Peyer's patch (tissue), 4 donors: ENCODE results near the gene FOXI3. TPM values are rescaled to one million over a fixed set of nuclear protein-coding genes. Genes with fewer than 3 reads are reported as not detected.

Experiments used
- DNase-seq, 3 donors: peaks; one replicate each; pipeline ENCODE4 v3.0.0-alpha.2; 2017 to 2019
- H3K27ac ChIP-seq, 4 donors: fragments of 200-600 bp; sonication (generic); one replicate each; pipeline ENCODE4 v1.5.1; 2016 to 2019
- H3K27me3 ChIP-seq, 2 donors: fragments of 200-600 bp; sonication (generic); one replicate each; pipeline ENCODE4 v1.5.1; 2019
- H3K36me3 ChIP-seq, 3 donors: fragments of 200-600 bp; sonication (generic); one replicate each; pipeline ENCODE4 v1.5.1; 2016 to 2019
- H3K4me1 ChIP-seq, 4 donors: fragments of 200-600 bp; sonication (generic); one replicate each; pipeline ENCODE4 v1.5.1; 2016 to 2019
- H3K4me3 ChIP-seq, 4 donors: fragments of 200-600 bp; sonication (generic); 1 replicate in 3 of 4; 2 replicates in 1 of 4; pipeline ENCODE4 v1.5.1; 2016 to 2019; ENCODE audit warnings: mild to moderate bottlenecking in 1 of 4
- H3K9me3 ChIP-seq, 4 donors: fragments of 200-600 bp; sonication (generic); one replicate each; pipeline ENCODE4 v1.5.1; 2016 to 2019; ENCODE audit warnings: mild to moderate bottlenecking in 1 of 4
- POLR2A ChIP-seq, 2 donors: fragments of 450-650 bp; IDR thresholded peaks; one replicate each; pipeline ENCODE4 v1.5.1; 2017; ENCODE audit warnings: antibody characterized with exemption in 2 of 2, mild to moderate bottlenecking in 2 of 2, moderate library complexity in 2 of 2
- total RNA-seq, 4 donors: library from RNA; depleted of rRNA; stranded (reverse); fragments of >200 nt; gene quantifications; one replicate each; pipeline ENCODE4 v1.1.0, GENCODE V29; 2016
- TF ChIP-seq, protein P1 (sequence below), 6 experiments: fragments of 450-650 bp in 4 of 6; fragments of 200-600 bp in 2 of 6; sonication (generic) in 1 of 6; IDR thresholded peaks; one replicate each; pipeline ENCODE4 v1.5.1; 2017 to 2019; ENCODE audit warnings: antibody characterized with exemption in 6 of 6, mild to moderate bottlenecking in 3 of 6, moderate library complexity in 1 of 6

FOXI3 gene
- total RNA-seq, 4 donors from 2014 or later = not detected

DNA sequence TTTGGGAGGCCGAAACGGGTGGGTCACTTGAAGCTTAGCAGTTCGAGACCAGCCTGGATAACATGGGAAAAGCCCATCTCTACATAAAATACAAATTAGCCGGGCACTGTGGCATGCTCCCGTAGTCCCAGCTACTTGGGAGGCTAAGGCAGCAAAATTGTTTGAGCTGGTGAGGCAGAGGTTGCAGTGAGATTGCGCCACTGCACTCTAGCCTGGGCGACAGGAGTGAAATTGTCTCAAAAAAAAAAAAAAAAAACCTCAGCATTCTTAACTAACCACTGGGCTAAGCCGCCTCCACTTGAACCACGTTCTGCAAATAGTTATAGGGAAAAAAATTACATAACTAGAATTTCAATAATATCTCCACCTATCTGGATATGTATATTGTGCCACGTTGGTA, 2.3 kb downstream of the FOXI3 start:
- no peak for TF ChIP-seq POLR2A (IDR thresholded peaks at IDR 0.05)
- TF ChIP-seq, protein P1, sequence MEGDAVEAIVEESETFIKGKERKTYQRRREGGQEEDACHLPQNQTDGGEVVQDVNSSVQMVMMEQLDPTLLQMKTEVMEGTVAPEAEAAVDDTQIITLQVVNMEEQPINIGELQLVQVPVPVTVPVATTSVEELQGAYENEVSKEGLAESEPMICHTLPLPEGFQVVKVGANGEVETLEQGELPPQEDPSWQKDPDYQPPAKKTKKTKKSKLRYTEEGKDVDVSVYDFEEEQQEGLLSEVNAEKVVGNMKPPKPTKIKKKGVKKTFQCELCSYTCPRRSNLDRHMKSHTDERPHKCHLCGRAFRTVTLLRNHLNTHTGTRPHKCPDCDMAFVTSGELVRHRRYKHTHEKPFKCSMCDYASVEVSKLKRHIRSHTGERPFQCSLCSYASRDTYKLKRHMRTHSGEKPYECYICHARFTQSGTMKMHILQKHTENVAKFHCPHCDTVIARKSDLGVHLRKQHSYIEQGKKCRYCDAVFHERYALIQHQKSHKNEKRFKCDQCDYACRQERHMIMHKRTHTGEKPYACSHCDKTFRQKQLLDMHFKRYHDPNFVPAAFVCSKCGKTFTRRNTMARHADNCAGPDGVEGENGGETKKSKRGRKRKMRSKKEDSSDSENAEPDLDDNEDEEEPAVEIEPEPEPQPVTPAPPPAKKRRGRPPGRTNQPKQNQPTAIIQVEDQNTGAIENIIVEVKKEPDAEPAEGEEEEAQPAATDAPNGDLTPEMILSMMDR (IDR thresholded peaks at IDR 0.05) = no peak
- peaks cover 0 to 3% (median 0%) of the 10 kb centered on the region in 4 donors for H3K9me3 ChIP-seq
- H3K4me3 ChIP-seq = no peak overlapping the region
- no peak overlapping the region for H3K27ac ChIP-seq
- H3K4me1 ChIP-seq = peaks cover 0 to 4% (median 2%) of the 10 kb centered on the region in 4 donors
- DNase-seq = no peak
- no peaks in the 10 kb centered on the region for H3K36me3 ChIP-seq
- H3K27me3 ChIP-seq = peaks cover 0 to 13% of the 10 kb centered on the region in 2 donors

DNA sequence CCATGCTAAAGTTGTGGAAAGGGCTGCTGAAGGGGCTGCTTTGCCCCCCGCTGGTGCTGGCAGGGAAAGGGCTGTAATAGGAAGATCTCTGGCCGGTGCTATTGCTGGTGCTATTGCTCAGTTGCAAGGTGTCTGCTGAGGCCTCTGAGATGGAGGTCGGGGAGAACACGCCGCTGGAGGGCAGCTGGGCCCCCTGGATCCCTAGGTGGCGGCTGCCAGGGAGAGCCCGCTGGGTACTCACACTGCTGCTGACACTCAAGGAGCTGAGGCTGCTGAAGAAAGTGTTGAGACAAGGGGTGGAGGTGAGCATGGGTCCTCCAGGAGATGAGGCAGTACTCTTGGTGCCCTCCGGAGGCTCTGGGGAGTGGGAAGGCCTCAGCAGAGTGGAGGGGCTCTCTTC, 4.2 kb downstream of the FOXI3 start:
- Histone ChIP-seq H3K27ac (no peak overlapping the region), H3K36me3 (no peaks in the 10 kb centered on the region), H3K4me1 (peaks cover 0 to 4% (median 2%) of the 10 kb centered on the region in 4 donors), H3K27me3 (peaks cover 0 to 7% of the 10 kb centered on the region in 2 donors), H3K4me3 (no peak overlapping the region), H3K9me3 (peaks cover 0 to 3% (median 0%) of the 10 kb centered on the region in 4 donors)
- TF ChIP-seq, protein P1 (IDR thresholded peaks at IDR 0.05) = no peak
- DNase-seq = no peak

DNA sequence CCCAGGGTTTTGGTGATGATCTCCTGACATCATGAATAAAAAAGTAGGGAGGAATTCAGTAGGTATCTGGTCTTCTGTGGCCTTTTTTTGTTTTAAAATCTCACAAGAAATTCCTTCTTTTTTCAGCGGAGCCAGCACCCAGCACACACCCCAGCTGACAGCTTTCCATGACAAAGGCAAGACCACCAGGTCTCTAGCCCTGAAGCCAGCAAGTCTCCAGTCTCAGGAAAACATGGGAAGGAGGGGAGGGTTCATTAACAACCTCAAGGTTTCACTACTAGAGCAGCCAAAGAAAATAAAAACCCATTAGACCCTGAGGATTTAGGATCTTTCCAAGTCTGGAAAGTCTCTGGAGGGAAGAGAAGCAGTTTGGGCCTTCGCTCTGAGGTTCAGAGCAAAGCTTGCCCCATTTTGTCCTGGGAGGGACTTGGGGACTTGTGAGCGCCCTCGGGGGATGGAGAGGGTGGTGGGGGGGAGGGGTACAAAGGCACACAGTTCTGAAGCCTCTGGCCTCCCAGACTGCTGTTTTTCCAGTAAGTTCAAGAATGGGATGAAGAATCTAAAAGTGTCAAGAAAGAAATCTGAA, 9.0 kb downstream of the FOXI3 start:
- H3K27me3 ChIP-seq = no peaks in the 10 kb centered on the region
- H3K9me3 ChIP-seq = no peaks in the 10 kb centered on the region
- DNase-seq = no peak
- no peak for TF ChIP-seq POLR2A (IDR thresholded peaks at IDR 0.05)
- TF ChIP-seq, protein P1 (IDR thresholded peaks at IDR 0.05) = no peak
- H3K27ac ChIP-seq = no peak overlapping the region
- no peaks in the 10 kb centered on the region for H3K36me3 ChIP-seq
- no peaks in the 10 kb centered on the region for H3K4me1 ChIP-seq
- H3K4me3 ChIP-seq = no peak overlapping the region

DNA sequence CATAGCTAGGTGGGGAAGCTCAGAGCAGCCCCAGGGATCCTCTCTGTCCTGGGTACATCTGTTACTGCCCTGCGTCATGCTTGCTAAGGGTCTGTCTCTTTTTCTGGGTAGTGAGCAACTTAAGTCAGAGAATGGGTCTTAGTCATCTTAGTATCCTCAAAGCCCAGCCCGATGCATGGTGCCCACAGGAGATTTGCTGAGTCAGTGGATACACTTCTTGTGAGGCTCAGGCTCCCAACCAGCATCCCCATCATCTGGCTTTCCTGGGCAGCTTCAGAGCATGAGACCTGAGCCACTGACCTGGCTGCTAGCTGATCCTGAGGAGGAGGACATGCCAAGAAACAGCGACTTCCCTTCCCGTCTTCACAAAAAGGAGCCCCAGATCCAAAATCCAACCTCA, 10.0 kb downstream of the FOXI3 start:
- TF ChIP-seq, protein P1 (IDR thresholded peaks at IDR 0.05) = no peak
- TF ChIP-seq POLR2A (IDR thresholded peaks at IDR 0.05) = no peak
- H3K9me3 ChIP-seq = no peaks in the 10 kb centered on the region
- H3K4me1 ChIP-seq = no peaks in the 10 kb centered on the region
- no peaks in the 10 kb centered on the region for H3K27me3 ChIP-seq
- no peak overlapping the region for H3K27ac ChIP-seq
- H3K36me3 ChIP-seq = no peaks in the 10 kb centered on the region
- no peak overlapping the region for H3K4me3 ChIP-seq
- DNase-seq = no peak

DNA sequence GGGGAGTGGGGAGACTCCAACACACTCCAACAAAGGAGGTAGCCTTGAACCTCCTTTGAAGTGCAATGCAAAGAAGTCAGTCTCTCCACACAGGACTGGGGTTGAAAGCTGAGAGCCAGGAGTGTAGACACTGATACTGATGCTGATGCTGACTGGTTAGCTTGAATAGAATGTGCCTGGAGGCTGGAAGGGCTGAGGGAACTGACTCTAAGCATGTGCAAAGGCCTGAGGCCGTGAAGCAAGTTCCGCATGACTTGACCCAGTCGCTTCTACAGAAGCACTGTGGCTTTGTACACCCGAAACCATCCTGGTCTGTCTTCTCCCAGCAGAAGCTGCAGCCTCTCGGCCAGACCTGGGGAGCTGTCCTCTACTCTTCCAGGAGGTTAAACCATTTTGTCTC, 10.4 kb downstream of the FOXI3 start:
- Histone ChIP-seq H3K4me3 (no peak overlapping the region), H3K4me1 (no peaks in the 10 kb centered on the region)

More for the DNA sequence above, 10.4 kb downstream of the FOXI3 start:
- TF ChIP-seq POLR2A (IDR thresholded peaks at IDR 0.05) = no peak
- TF ChIP-seq, protein P1 (IDR thresholded peaks at IDR 0.05) = no peak
- DNase-seq = no peak
- Histone ChIP-seq H3K27ac (no peak overlapping the region), H3K36me3 (no peaks in the 10 kb centered on the region), H3K9me3 (no peaks in the 10 kb centered on the region), H3K27me3 (no peaks in the 10 kb centered on the region)
